KMS-11 (cell line): ENCODE measurements around the gene ATP6V1G1.

Source experiments
- H2AFZ ChIP-seq: fragments of 200-600 bp; sonication (generic); 2 replicates; pipeline ENCODE4 v1.6.1; 2016; ENCODE audit warnings: antibody characterized with exemption, mixed run types, low read depth
- H3K27ac ChIP-seq: fragments of 200-600 bp; sonication (generic); 2 replicates; pipeline ENCODE4 v1.6.1; 2016; ENCODE audit warnings: mild to moderate bottlenecking, mixed run types
- H3K27me3 ChIP-seq: fragments of 200-600 bp; sonication (generic); 2 replicates; pipeline ENCODE4 v1.6.1; 2017; ENCODE audit warnings: mild to moderate bottlenecking, low read depth, mixed run types, moderate library complexity; ENCODE audit not compliant: insufficient read depth
- H3K36me3 ChIP-seq: fragments of 200-600 bp; sonication (generic); 2 replicates; pipeline ENCODE4 v1.6.1; 2017; ENCODE audit warnings: mild to moderate bottlenecking, mixed run types; ENCODE audit not compliant: insufficient read depth
- H3K4me1 ChIP-seq: fragments of 200-600 bp; sonication (generic); 2 replicates; pipeline ENCODE4 v1.6.1; 2016; ENCODE audit warnings: mild to moderate bottlenecking, low read depth, mixed run types; ENCODE audit not compliant: poor library complexity, severe bottlenecking
- H3K4me2 ChIP-seq: fragments of 200-600 bp; sonication (generic); 2 replicates; pipeline ENCODE4 v1.7.0; 2016; ENCODE audit warnings: mild to moderate bottlenecking, mixed run types
- H3K4me3 ChIP-seq: fragments of 200-600 bp; sonication (generic); IDR thresholded peaks from 2 replicates; pipeline ENCODE4 v1.6.1; 2017; ENCODE audit warnings: low read depth, low read length, mixed read lengths; ENCODE audit not compliant: insufficient read depth
- H3K79me2 ChIP-seq: fragments of 200-600 bp; sonication (generic); 2 replicates; pipeline ENCODE4 v1.6.1; 2016; ENCODE audit warnings: low read depth, mixed run types; ENCODE audit not compliant: insufficient read depth
- H3K9ac ChIP-seq: fragments of 200-600 bp; sonication (generic); 2 replicates; pipeline ENCODE4 v1.6.1; 2016; ENCODE audit warnings: mild to moderate bottlenecking, mixed run types
- H4K20me1 ChIP-seq: fragments of 200-600 bp; sonication (generic); 2 replicates; pipeline ENCODE4 v1.6.1; 2016; ENCODE audit warnings: mild to moderate bottlenecking, mixed run types; ENCODE audit not compliant: insufficient read depth
- TF ChIP-seq, protein P1 (sequence below): fragments of 200-600 bp; sonication (generic); conservative IDR thresholded peaks from 2 replicates; pipeline ENCODE4 v1.6.1; 2017; ENCODE audit warnings: low read depth, mild to moderate bottlenecking, antibody characterized with exemption, low read length, moderate library complexity, mixed read lengths

Gene ATP6V1G1

DNA sequence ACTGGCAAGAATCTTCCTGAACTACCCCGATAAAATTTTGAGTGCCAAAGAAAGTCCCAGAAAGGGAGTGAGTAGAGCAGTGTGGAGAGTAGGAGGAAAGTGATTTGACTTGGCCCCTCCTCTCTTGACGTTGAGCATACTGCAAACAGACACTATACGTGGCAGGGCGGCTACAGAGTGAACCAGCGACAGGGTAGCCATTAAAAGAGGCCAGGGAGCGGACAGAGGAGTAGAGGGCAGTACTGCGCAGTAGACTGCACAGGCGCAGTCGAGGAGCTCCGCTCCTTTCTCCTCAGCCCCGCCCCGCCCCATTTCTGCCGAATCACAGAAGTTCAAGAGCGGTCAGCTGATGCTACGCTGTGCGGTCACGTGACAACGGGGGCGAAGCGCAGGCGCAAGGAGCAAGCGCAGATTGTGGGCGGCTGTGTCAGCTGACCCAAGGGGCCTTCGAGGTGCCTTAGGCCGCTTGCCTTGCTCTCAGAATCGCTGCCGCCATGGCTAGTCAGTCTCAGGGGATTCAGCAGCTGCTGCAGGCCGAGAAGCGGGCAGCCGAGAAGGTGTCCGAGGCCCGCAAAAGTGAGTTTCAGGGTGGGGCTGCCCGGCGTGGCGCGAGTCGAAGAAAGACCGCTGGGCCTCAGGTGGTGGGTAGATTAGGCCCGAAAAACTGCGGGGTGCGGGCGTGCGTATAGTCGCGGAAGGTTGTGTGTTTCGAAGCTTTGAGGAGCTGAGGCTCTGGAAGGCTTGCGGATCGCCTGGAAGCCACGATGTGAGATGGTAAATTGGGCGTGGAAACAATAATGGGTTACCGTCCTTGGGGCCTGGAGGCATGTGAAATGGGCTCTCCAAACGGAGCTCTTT lies at the start of gene ATP6V1G1:
ATP6V1G1 (plus strand) TSS at position 425 of the 858 bp plus-strand sequence; CDS start at position 495, 70 bp downstream.
- Histone ChIP-seq H2AFZ (peak within 1 kb of the TSS; percentile 93), H3K4me3 (no peak within 1 kb of the TSS), H3K4me2 (peak within 1 kb of the TSS; percentile 83), H3K4me1 (peaks cover 49% of the 10 kb centered on the region), H4K20me1 (no peaks in the 10 kb centered on the region), H3K36me3 (no peaks in the 10 kb centered on the region), H3K27me3 (no peaks in the 10 kb centered on the region), H3K27ac (peak within 1 kb of the TSS; percentile 66), H3K9ac (peak within 1 kb of the TSS; percentile 84), H3K79me2 (peaks cover 50% of the 10 kb centered on the region)
- TF ChIP-seq, protein P1, sequence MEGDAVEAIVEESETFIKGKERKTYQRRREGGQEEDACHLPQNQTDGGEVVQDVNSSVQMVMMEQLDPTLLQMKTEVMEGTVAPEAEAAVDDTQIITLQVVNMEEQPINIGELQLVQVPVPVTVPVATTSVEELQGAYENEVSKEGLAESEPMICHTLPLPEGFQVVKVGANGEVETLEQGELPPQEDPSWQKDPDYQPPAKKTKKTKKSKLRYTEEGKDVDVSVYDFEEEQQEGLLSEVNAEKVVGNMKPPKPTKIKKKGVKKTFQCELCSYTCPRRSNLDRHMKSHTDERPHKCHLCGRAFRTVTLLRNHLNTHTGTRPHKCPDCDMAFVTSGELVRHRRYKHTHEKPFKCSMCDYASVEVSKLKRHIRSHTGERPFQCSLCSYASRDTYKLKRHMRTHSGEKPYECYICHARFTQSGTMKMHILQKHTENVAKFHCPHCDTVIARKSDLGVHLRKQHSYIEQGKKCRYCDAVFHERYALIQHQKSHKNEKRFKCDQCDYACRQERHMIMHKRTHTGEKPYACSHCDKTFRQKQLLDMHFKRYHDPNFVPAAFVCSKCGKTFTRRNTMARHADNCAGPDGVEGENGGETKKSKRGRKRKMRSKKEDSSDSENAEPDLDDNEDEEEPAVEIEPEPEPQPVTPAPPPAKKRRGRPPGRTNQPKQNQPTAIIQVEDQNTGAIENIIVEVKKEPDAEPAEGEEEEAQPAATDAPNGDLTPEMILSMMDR: no peak

GRCh38 chr9:114538241-114538640 lies 49.3 kb upstream of the ATP6V1G1 start:
- H3K4me3 ChIP-seq: no peak overlapping the region
- no peaks in the 10 kb centered on the region for H4K20me1 ChIP-seq
- no peak overlapping the region for H3K9ac ChIP-seq
- peak overlapping the region; percentile 78; the same call in 1 of the 2 replicates for H3K27ac ChIP-seq
- no peak overlapping the region; the same call in 1 of the 2 replicates for H3K4me2 ChIP-seq
- H2AFZ ChIP-seq: no peak overlapping the region
- H3K27me3 ChIP-seq: no peaks in the 10 kb centered on the region
- TF ChIP-seq, protein P1: no peak
- no peaks in the 10 kb centered on the region for H3K79me2 ChIP-seq
- H3K36me3 ChIP-seq: no peaks in the 10 kb centered on the region
- H3K4me1 ChIP-seq: peaks cover 60% of the 10 kb centered on the region

DNA sequence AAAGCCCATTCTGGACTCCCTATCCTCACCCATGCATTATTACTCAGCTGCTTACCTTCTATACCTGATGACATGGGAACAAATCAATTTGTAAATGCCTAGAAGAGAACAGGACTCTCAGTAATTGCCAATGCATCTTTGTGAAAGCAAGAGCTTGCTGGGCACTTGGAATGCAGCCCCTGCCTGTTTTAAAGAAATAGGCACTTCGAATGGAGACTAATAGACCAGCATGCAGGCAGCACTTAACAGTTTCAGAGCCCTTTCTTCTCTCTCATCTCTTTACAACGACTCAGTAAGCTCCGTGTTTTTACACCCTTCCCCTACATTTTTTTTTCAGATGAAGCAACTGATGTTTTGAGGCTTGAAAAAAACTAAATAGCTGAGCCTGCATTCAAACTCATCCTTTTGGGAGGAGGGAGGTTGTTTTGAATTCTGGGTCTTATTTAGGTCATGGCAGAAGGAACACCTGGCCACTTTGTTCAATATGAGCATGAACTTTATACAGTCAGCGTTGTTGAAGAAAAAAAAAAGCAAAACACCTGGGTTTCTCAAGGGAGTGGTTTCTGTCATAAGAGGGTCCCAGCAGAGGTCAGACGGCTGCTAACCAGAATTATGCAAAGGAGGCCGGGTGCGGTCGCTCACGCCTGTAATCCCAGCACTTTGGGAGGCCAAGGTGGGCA lies 47.7 kb upstream of the ATP6V1G1 start:
- peak overlapping the region; percentile 78 for H3K27ac ChIP-seq
- peak overlapping the region; percentile 82 for H3K4me2 ChIP-seq
- H3K36me3 ChIP-seq: no peaks in the 10 kb centered on the region
- H3K27me3 ChIP-seq: no peaks in the 10 kb centered on the region
- H4K20me1 ChIP-seq: no peaks in the 10 kb centered on the region
- H3K4me1 ChIP-seq: peaks cover 74% of the 10 kb centered on the region
- H2AFZ ChIP-seq: peak overlapping the region; percentile 16
- TF ChIP-seq, protein P1: no peak
- no peaks in the 10 kb centered on the region for H3K79me2 ChIP-seq
- no peak overlapping the region for H3K4me3 ChIP-seq
- H3K9ac ChIP-seq: peak overlapping the region; percentile 35

GRCh38 chr9:114545055-114545454 lies 42.5 kb upstream of the ATP6V1G1 start:
- H3K36me3 ChIP-seq: no peaks in the 10 kb centered on the region
- H3K4me1 ChIP-seq: peaks cover 46% of the 10 kb centered on the region
- H3K4me2 ChIP-seq: no peak overlapping the region
- H3K9ac ChIP-seq: no peak overlapping the region
- no peaks in the 10 kb centered on the region for H3K79me2 ChIP-seq
- no peaks in the 10 kb centered on the region for H4K20me1 ChIP-seq
- no peak overlapping the region for H3K4me3 ChIP-seq
- H2AFZ ChIP-seq: no peak overlapping the region
- no peak overlapping the region for H3K27ac ChIP-seq
- H3K27me3 ChIP-seq: no peaks in the 10 kb centered on the region
- TF ChIP-seq, protein P1: no peak
